ENCODE data around the gene PDE6H. TPM values are rescaled to one million over a fixed set of nuclear protein-coding genes. Genes with fewer than 3 reads are reported as not detected.

PDE6H gene
- total and polyA plus RNA-seq, 2 of the 8 experiments (the other 6 are each of a cell fraction or from before 2014, with no cell fraction given): not detected

DNA sequence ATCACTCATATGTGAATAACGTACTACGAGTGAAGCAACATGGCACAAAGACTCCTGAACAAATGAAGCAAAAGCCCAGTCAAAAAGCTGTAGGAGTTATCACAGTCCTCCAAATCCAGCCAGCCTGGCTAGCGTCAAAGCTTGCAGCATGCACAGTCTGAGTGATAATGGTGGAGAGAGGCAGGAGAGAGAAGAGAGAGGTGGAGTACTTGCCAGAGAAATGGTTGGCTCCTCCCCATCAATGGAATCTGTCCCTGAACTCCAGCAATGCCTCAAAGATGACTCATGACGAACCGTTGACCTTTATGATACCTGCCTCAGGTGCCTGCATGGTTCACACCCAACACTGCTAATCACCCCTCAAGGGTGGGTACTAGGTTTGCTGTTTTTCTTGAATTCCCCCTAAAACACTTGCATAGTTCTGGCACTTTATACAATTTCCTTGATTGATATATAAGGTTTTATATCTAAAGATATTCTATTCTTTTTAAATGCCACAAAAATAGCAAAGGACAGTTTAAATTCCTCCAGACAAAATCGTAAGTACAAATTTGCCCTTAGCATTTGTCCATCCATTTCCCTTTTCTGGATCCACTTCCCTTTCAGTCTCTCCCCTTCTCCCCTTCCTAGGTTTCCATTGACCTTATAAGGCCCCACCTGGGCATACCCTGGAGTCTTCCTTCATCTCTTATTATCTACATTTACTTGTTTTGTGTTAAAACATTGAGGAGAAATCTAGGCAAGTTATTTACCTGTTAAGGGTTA, 21.7 kb upstream of the PDE6H start (continued):
- TF ChIP-seq SAP30 (IDR thresholded peaks at IDR 0.05; ENCODE audit: insufficient read depth, insufficient replicate concordance, low read length): no peak

All from H1 (cell line).